GM10248 (cell line): ENCODE measurements around the gene DNMT3B.
A peak's percentile ranks its signal among the peaks of the same experiment; 100 is the strongest.
"Not testable (repeated sequence)": the region's sequence is repeated elsewhere in the genome, so short reads cannot be mapped to it uniquely, and the experiment has no call there.

Source experiments
- CTCF ChIA-PET: fragments of 300-600 bp; sonication (Branson Sonifier 250); formaldehyde crosslinking; extraction: SDS; loops from one replicate; lab custom pipeline; 2021; ENCODE audit warnings: antibody characterized with exemption; lab: Yijun Ruan, JAX
- POLR2A ChIA-PET: fragments of 350-650 bp; sonication (Branson Sonifier 250); formaldehyde crosslinking; extraction: SDS; loops from one replicate; lab custom pipeline; 2020; ENCODE audit warnings: antibody characterized with exemption; lab: Yijun Ruan, JAX
- DNase-seq: peaks from one replicate; pipeline ENCODE4 v3.0.0; 2012; ENCODE audit errors: extremely low spot score
- TF ChIP-seq, protein P1 (sequence below): IDR thresholded peaks from 2 replicates; pipeline ENCODE4 v1.5.1; 2012; ENCODE audit warnings: mild to moderate bottlenecking, low read depth; ENCODE audit errors: extremely low read depth, missing control alignments, control extremely low read depth

The DNMT3B gene

GRCh38 chr20:32763202-32764004, 1.2 kb downstream of the DNMT3B start:
- TF ChIP-seq, protein P1, sequence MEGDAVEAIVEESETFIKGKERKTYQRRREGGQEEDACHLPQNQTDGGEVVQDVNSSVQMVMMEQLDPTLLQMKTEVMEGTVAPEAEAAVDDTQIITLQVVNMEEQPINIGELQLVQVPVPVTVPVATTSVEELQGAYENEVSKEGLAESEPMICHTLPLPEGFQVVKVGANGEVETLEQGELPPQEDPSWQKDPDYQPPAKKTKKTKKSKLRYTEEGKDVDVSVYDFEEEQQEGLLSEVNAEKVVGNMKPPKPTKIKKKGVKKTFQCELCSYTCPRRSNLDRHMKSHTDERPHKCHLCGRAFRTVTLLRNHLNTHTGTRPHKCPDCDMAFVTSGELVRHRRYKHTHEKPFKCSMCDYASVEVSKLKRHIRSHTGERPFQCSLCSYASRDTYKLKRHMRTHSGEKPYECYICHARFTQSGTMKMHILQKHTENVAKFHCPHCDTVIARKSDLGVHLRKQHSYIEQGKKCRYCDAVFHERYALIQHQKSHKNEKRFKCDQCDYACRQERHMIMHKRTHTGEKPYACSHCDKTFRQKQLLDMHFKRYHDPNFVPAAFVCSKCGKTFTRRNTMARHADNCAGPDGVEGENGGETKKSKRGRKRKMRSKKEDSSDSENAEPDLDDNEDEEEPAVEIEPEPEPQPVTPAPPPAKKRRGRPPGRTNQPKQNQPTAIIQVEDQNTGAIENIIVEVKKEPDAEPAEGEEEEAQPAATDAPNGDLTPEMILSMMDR, result no peak
- peak; percentile 46 for DNase-seq
- CTCF ChIA-PET, result interaction anchor here (0.9 to 9.3 kb wide), 11 partner anchors 9 to 278 kb away, joined by 3 to 81 read pairs (median 4); partner anchors contain the start of genes C20orf203 and COMMD7
- POLR2A ChIA-PET, result interaction anchor here (0.7 kb wide), 1 partner anchor 20 kb away, joined by 3 read pairs; no protein-coding TSS in a partner anchor

- POLR2A ChIA-PET, result no interaction called here
- TF ChIP-seq, protein P1, result no peak
- DNase-seq, result no peak
- CTCF ChIA-PET, result interaction anchor here (1.1 to 9.3 kb wide), 10 partner anchors 11 to 278 kb away, joined by 3 to 81 read pairs (median 5); partner anchors contain the start of genes C20orf203 and COMMD7
These were observed 2.1 kb downstream of the DNMT3B start for GRCh38 chr20:32764005-32764960.

DNA sequence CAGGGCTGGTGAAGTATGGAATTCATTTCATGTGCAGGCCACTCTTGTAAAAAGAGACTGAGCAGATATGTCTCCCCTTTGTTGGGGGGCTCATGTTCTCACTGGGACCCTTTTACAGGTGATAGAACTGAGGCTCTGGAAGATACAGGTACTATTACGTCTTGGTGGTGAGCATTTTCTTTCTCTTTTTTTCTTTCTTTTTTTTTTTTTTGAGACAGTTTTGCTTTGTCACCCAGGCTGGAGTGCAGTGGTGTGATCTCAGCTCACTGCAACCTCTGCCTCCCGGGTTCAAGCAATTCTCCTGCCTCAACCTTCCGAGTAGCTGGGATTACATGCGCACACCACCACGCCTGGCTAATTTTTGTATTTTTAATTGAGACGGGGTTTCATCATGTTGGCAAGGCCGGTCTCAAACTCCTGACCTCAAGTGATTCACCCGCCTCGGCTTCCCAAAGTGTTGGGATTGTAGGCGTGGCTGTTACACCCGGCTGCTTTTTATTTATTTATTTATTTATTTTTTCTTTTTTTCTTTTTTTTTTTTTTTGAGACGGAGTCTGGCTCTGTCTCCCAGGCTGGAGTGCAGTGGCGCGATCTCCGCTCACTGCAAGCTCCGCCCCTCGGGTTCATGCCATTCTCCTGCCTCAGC, 3.2 kb downstream of the DNMT3B start:
- DNase-seq, POLR2A ChIA-PET: not testable (repeated sequence)
- CTCF ChIA-PET, result interaction anchor here (0.9 to 9.3 kb wide), 4 partner anchors 14 to 92 kb away, joined by 3 to 81 read pairs (median 10); partner anchors contain the start of gene C20orf203

DNA sequence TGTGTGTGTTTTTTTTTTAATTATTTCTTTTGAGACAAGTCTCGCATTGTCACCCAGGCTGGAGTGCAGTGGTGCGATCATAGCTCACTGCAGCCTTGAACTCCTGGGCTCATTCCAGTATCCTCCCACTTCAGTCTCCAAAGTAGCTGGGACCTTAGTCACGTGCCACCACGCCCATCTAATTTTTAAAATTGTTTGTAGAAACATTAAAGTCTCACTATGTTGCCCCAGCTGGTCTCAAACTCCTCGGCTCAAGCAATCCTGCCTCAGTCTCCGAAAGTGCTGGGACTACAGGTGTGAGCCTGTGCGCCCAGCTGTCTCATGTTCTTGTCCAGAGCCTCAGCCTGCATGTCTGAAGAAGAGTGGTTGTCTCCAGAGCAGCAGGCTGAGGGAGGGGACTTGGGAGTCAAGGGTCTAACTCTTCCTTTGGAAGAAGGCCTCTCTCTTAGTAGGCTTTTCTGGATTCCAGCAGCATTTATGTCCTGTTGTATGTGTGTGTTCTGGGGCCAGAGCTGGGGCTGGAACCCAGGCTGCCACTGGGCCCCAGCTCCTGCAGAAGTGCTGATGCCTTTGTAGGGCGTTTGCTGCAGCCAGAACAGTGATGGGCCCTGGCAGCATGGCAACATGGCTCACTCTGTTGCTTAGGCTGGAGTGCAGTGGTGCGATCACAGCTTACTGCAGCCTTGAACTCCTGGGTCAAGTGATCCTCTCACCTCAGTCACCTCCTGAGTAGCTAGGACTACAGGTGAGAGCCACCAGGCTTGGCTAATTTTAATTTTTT, 5.4 kb downstream of the DNMT3B start:
- TF ChIP-seq, protein P1, result no peak
- CTCF ChIA-PET, result interaction anchor here (0.6 to 9.3 kb wide), 4 partner anchors 8 to 94 kb away, joined by 3 to 81 read pairs (median 6); partner anchors contain the start of gene C20orf203
- POLR2A ChIA-PET, result no interaction called here
- DNase-seq, result no peak

GRCh38 chr20:32772046-32772445, 9.9 kb downstream of the DNMT3B start:
- ChIA-PET CTCF (interaction anchor here (1.1 kb wide), 1 partner anchor 98 kb away, joined by 3 read pairs; the partner anchor contains the start of gene C20orf203), POLR2A (no interaction called here)
- no peak for DNase-seq
- TF ChIP-seq, protein P1, result no peak

DNA sequence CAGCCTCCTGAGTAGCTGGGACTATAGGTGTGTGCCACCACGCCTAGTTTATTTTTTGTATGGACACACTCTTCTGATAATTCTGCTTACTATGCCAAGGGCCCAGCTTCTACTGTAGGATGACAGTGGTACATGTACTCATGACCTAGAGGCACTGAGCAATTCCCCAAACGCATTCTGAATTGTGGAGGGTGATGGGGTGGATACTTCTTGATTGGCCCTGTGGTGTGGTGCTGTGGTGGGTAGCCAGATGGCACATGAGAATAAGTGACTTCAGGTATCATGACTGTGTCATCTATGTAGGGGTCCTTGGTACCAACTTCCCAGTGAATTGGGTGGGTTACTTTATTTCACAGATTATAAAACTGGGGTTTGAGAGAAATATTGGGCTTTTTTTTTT, 11.0 kb downstream of the DNMT3B start:
- no peak for DNase-seq
- TF ChIP-seq, protein P1, result no peak
- ChIA-PET CTCF (interaction anchor here (1.4 to 8.6 kb wide), 2 partner anchors 16 to 97 kb away, joined by 3 to 224 read pairs; partner anchors contain the start of gene C20orf203), POLR2A (no interaction called here)
